Activated CD8-positive, alpha-beta memory T cell treated with anti-CD3 and anti-CD28 coated beads, Interleukin-2, amount 10 ng/mL, durations not matched to agents 7 days and 5 days (primary cell): ENCODE measurements around the gene LIPC. TPM values are rescaled to one million over a fixed set of nuclear protein-coding genes. Genes with fewer than 3 reads are reported as not detected.

ENCODE experiments used
- ATAC-seq: fragments of 150-1000 bp; cut with Tn5 transposase; one replicate; pipeline ENCODE4 v1.10.0; 2021; ENCODE audit warnings: moderate library complexity
- CTCF ChIA-PET: fragments of 350-600 bp; sonication (Branson Sonifier 250); formaldehyde crosslinking; loops from one replicate; lab custom pipeline; 2021; ENCODE audit warnings: antibody characterized with exemption; lab: Charles Lee
- DNase-seq: peaks from one replicate; pipeline ENCODE4 v3.0.0-alpha.2; 2020
- H3K27ac Mint-ChIP-seq: one replicate; pipeline ENCODE4 v1.8.0; 2021; ENCODE audit warnings: mild to moderate bottlenecking, mixed read lengths
- H3K27me3 Mint-ChIP-seq: one replicate; pipeline ENCODE4 v1.8.0; 2021; ENCODE audit warnings: mixed read lengths
- H3K36me3 Mint-ChIP-seq: one replicate; pipeline ENCODE4 v1.8.0; 2021; ENCODE audit warnings: mild to moderate bottlenecking, mixed read lengths
- H3K4me1 Mint-ChIP-seq: one replicate; pipeline ENCODE4 v1.8.0; 2021; ENCODE audit warnings: mixed read lengths
- H3K4me3 Mint-ChIP-seq: one replicate; pipeline ENCODE4 v1.8.0; 2021; ENCODE audit warnings: mild to moderate bottlenecking, moderate library complexity, mixed read lengths
- H3K9me3 Mint-ChIP-seq: one replicate; pipeline ENCODE4 v1.8.0; 2022; ENCODE audit warnings: low read depth, mixed read lengths
- total RNA-seq, 2 experiments: library from RNA; stranded (reverse); gene quantifications; one replicate each; pipeline ENCODE4 v1.2.3, GENCODE V29; 2021

Gene LIPC
- total RNA-seq, 2 experiments from 2014 or later, result 5.3 to 9.0 TPM

DNA sequence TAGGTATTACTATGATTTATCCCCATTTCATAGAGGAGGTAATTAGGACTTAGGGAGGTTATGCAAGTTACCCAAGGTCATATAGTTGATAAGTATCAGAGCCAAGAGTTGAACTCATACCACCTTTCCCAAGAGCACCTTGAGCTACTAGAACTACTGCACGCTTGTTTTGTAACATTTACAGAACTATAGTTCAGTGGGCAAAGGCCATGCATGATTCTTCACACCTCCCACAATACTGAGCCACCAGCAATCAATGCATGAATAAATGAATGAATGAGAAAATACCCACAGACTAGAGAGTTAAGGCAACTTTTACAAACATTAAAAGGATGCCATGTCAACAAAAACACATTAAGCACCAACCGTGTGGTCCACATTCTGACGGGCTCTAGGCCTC is 46.8 kb downstream of the LIPC start:
- peaks cover 12% of the 10 kb centered on the region for H3K36me3 Mint-ChIP-seq
- ATAC-seq (no peak), DNase-seq (no peak)
- H3K27me3 Mint-ChIP-seq, result no peaks in the 10 kb centered on the region
- H3K4me3 Mint-ChIP-seq, result no peak overlapping the region
- CTCF ChIA-PET, result interaction anchor here (1.4 kb wide), 1 partner anchor 24 kb away, joined by 4 read pairs; no protein-coding TSS in a partner anchor
- peaks cover 54% of the 10 kb centered on the region for H3K4me1 Mint-ChIP-seq
- H3K9me3 Mint-ChIP-seq, result no peaks in the 10 kb centered on the region
- peak overlapping the region; percentile 3 for H3K27ac Mint-ChIP-seq

- H3K4me1 Mint-ChIP-seq, result peaks cover 54% of the 10 kb centered on the region
- ATAC-seq (no peak), DNase-seq (no peak)
- peak overlapping the region; percentile 18 for H3K27ac Mint-ChIP-seq
- peaks cover 16% of the 10 kb centered on the region for H3K36me3 Mint-ChIP-seq
- CTCF ChIA-PET, result interaction anchor here (1.4 kb wide), 1 partner anchor 26 kb away, joined by 4 read pairs; no protein-coding TSS in a partner anchor
- H3K4me3 Mint-ChIP-seq, result no peak overlapping the region
- H3K9me3 Mint-ChIP-seq, result no peaks in the 10 kb centered on the region
- H3K27me3 Mint-ChIP-seq, result no peaks in the 10 kb centered on the region
These were observed 48.1 kb downstream of the LIPC start for GRCh38 chr15:58479941-58480340.

- peak overlapping the region; percentile 95 for H3K27ac Mint-ChIP-seq
- H3K4me1 Mint-ChIP-seq, result peaks cover 51% of the 10 kb centered on the region
- CTCF ChIA-PET, result interaction anchor here (1.6 to 3.2 kb wide), 3 partner anchors 10 to 62 kb away, joined by 6 to 9 read pairs (median 8); no protein-coding TSS in a partner anchor
- ATAC-seq, result no peak
- no peak for DNase-seq
- no peaks in the 10 kb centered on the region for H3K9me3 Mint-ChIP-seq
- peaks cover 18% of the 10 kb centered on the region for H3K36me3 Mint-ChIP-seq
- no peaks in the 10 kb centered on the region for H3K27me3 Mint-ChIP-seq
- H3K4me3 Mint-ChIP-seq, result no peak overlapping the region
These were observed 51.6 kb downstream of the LIPC start for GRCh38 chr15:58483376-58483775.

GRCh38 chr15:58484791-58485600 is 53.2 kb downstream of the LIPC start:
- H3K27ac Mint-ChIP-seq, result peak overlapping the region; percentile 95
- H3K4me3 Mint-ChIP-seq, result peak overlapping the region; percentile 50
- DNase-seq (peak; percentile 95), ATAC-seq (peak; percentile 84)
- peaks cover 6% of the 10 kb centered on the region for H3K9me3 Mint-ChIP-seq
- no peaks in the 10 kb centered on the region for H3K27me3 Mint-ChIP-seq
- H3K36me3 Mint-ChIP-seq, result peaks cover 26% of the 10 kb centered on the region
- H3K4me1 Mint-ChIP-seq, result peaks cover 52% of the 10 kb centered on the region
- CTCF ChIA-PET, result interaction anchor here (0.9 to 3.2 kb wide), 6 partner anchors 8 to 153 kb away, joined by 3 to 10 read pairs (median 4); no protein-coding TSS in a partner anchor

DNA sequence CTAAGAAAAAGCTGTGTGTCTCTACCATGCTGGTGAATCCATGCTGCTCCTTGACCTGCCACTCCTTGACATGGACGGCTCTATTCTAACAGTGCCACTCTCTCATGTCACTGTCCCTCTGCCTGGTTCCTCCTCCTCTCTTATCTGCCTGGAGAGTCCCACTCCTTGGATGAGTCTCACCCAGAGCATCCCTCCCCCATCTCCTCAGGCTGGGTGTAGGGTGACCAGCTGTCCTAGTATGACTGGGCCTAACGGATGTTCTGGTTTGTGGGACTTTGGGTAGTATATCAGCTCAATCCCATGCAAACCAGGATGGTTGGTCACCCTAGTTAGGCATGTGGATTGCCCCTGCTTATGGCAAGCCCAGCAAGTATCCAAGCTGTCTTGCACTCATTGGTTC is 54.3 kb downstream of the LIPC start:
- Mint-ChIP-seq H3K9me3 (peaks cover 6% of the 10 kb centered on the region), H3K27ac (peak overlapping the region; percentile 95), H3K4me1 (peaks cover 52% of the 10 kb centered on the region), H3K36me3 (peaks cover 31% of the 10 kb centered on the region), H3K27me3 (no peaks in the 10 kb centered on the region), H3K4me3 (no peak overlapping the region)
- CTCF ChIA-PET, result interaction anchor here (1.2 to 3.2 kb wide), 3 partner anchors 12 to 59 kb away, joined by 3 to 10 read pairs (median 8); no protein-coding TSS in a partner anchor
- DNase-seq (peak; percentile 73), ATAC-seq (peak; percentile 22)

DNA sequence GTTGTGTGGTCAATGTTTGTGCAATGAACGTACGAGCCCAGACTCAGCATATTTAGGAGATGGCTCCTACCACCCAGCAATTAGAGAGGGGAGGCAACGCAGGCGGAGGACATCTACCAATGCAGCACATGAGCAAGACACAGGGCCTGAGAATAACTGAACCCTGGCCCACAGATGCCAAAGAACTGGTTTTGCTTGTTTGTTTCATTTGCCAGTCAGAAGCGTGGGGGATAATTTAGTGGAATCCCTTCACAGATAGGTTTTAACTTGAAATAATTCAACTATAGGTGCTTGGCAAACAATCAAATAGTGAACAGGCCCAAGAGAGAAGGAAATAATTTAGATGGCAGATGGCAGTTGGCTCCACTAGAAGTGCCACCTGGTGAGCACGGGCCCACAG is 54.8 kb downstream of the LIPC start:
- Mint-ChIP-seq H3K27me3 (no peaks in the 10 kb centered on the region), H3K27ac (peak overlapping the region; percentile 95), H3K9me3 (peaks cover 6% of the 10 kb centered on the region), H3K36me3 (peaks cover 31% of the 10 kb centered on the region), H3K4me1 (peaks cover 52% of the 10 kb centered on the region), H3K4me3 (no peak overlapping the region)
- CTCF ChIA-PET, result interaction anchor here (3.2 kb wide), 1 partner anchor 58 kb away, joined by 8 read pairs; no protein-coding TSS in a partner anchor
- ATAC-seq, result no peak
- DNase-seq, result no peak

GRCh38 chr15:58487041-58487723 is 55.4 kb downstream of the LIPC start:
- Mint-ChIP-seq H3K4me3 (no peak overlapping the region), H3K27ac (peak overlapping the region; percentile 21), H3K9me3 (peaks cover 6% of the 10 kb centered on the region), H3K4me1 (peaks cover 52% of the 10 kb centered on the region), H3K27me3 (no peaks in the 10 kb centered on the region), H3K36me3 (peaks cover 31% of the 10 kb centered on the region)
- DNase-seq, result no peak
- no peak for ATAC-seq
- CTCF ChIA-PET, result interaction anchor here (0.7 to 1.5 kb wide), 2 partner anchors 13 to 28 kb away, joined by 3 read pairs; no protein-coding TSS in a partner anchor

DNA sequence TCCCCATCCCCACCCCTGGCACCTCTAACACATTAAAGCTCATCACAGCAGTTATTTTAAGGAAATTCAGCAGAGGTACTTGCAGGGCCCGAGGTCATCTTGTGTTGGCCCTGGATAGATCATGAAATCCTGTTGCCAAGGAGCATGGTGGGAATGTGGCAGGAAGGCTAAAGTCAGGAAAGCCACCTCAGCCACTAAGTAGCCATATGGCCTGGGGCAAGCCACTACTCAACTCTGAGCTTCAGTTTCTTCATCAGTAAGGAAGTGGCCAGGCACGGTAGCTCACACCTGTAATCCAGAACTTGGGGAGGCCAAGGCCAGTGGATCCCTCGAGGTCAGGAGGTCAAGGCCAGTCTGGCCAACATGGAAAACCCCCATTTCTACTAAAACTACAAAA is 55.9 kb downstream of the LIPC start:
- no peaks in the 10 kb centered on the region for H3K27me3 Mint-ChIP-seq
- CTCF ChIA-PET, result interaction anchor here (0.7 to 1.5 kb wide), 3 partner anchors 13 to 29 kb away, joined by 3 read pairs; no protein-coding TSS in a partner anchor
- ATAC-seq, result no peak
- H3K4me3 Mint-ChIP-seq, result no peak overlapping the region
- peaks cover 31% of the 10 kb centered on the region for H3K36me3 Mint-ChIP-seq
- no peak overlapping the region for H3K27ac Mint-ChIP-seq
- H3K9me3 Mint-ChIP-seq, result peaks cover 6% of the 10 kb centered on the region
- no peak for DNase-seq
- H3K4me1 Mint-ChIP-seq, result peaks cover 52% of the 10 kb centered on the region

DNA sequence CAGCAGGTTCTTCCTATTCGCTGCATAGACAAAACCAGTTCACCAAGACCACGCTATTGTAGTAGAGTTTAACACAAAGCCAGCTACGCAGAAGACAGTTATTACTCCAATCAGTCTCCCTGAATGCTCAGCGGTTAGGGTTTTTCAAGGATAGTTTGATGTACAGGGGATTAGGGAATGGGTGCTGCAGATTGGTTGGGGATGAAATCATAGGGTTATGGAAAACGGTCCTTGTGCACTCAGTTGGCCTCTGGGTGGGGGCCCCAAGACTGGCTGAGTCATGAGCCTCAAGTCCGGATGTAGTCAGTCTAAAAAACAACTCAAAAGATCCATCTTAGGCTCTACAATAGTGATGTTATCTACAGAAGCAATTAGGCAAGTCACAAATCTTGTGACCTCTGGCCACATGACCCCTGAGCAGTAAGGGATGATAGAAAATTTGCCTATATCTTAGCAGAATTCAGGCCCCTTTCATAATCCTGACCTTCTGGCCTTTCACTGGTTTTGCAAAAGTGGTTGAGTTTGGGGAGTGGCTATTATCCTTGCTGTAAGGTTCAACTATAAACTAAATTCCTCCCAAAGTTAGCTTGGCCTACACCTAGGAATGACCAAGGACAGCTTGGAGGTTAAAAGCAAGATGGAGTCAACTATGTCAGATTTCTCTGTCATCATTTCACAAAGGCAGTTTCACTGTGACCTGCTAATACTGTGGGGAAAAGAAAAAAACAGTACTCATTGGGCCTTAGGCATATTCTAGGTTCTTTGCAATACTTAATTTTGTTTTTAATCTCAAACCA is 57.7 kb downstream of the LIPC start:
- no peak overlapping the region for H3K4me3 Mint-ChIP-seq
- DNase-seq (no peak), ATAC-seq (no peak)
- CTCF ChIA-PET, result interaction anchor here (0.7 kb wide), 1 partner anchor 49 kb away, joined by 3 read pairs; no protein-coding TSS in a partner anchor
- no peak overlapping the region for H3K27ac Mint-ChIP-seq
- peaks cover 30% of the 10 kb centered on the region for H3K36me3 Mint-ChIP-seq
- H3K9me3 Mint-ChIP-seq, result peaks cover 6% of the 10 kb centered on the region
- H3K4me1 Mint-ChIP-seq, result peaks cover 41% of the 10 kb centered on the region
- no peaks in the 10 kb centered on the region for H3K27me3 Mint-ChIP-seq

- ATAC-seq (no peak), DNase-seq (no peak)
- peaks cover 27% of the 10 kb centered on the region for H3K36me3 Mint-ChIP-seq
- peaks cover 6% of the 10 kb centered on the region for H3K9me3 Mint-ChIP-seq
- CTCF ChIA-PET, result interaction anchor here (1.1 to 1.3 kb wide), 2 partner anchors 21 to 45 kb away, joined by 3 read pairs; no protein-coding TSS in a partner anchor
- H3K27ac Mint-ChIP-seq, result no peak overlapping the region
- no peaks in the 10 kb centered on the region for H3K27me3 Mint-ChIP-seq
- peaks cover 35% of the 10 kb centered on the region for H3K4me1 Mint-ChIP-seq
- no peak overlapping the region for H3K4me3 Mint-ChIP-seq
These were observed 58.5 kb downstream of the LIPC start for GRCh38 chr15:58490086-58490887.

DNA sequence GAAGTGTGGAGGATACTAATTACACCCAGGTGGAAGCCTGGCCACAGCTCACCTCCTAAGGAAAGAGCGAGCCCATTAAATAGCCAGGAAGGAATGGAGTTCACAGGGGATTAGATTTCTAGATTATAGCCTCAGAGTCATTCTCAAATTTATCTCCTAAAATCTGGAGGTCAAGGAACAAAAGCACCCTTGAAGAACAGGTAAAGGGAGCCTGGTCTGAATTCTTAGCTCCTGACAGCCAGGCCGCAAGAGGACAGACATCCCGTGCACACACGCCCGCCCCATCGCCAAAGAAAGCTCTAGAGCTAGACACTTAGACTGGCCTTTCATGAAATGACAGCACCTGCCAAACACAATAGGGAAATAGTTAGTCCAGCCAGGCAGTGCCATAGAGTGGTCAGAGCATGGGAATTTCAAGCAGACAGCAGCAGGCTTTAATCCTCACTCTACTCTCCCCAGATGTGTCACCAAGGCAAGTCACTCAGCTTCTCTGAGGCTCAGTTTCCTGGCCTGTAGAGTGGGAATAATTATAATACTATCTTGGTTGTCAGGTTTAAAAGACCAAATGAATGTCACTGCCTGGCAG is 59.2 kb downstream of the LIPC start:
- DNase-seq (no peak), ATAC-seq (no peak)
- no peaks in the 10 kb centered on the region for H3K27me3 Mint-ChIP-seq
- CTCF ChIA-PET, result interaction anchor here (1.1 to 1.3 kb wide), 2 partner anchors 22 to 44 kb away, joined by 3 read pairs; no protein-coding TSS in a partner anchor
- H3K4me1 Mint-ChIP-seq, result peaks cover 35% of the 10 kb centered on the region
- peaks cover 27% of the 10 kb centered on the region for H3K36me3 Mint-ChIP-seq
- H3K4me3 Mint-ChIP-seq, result no peak overlapping the region
- peaks cover 6% of the 10 kb centered on the region for H3K9me3 Mint-ChIP-seq
- H3K27ac Mint-ChIP-seq, result no peak overlapping the region
